GM21447 (cell line): ENCODE results near the gene ZNF691.
"Not testable (repeated sequence)": the region's sequence is repeated elsewhere in the genome, so short reads cannot be mapped to it uniquely, and the experiment has no call there.

Experiments used
- ATAC-seq: cut with Tn5 transposase; IDR thresholded peaks from one replicate; pipeline ENCODE4 v1.9.1; 2021; ENCODE audit not compliant: unreplicated experiment

The ZNF691 gene

DNA sequence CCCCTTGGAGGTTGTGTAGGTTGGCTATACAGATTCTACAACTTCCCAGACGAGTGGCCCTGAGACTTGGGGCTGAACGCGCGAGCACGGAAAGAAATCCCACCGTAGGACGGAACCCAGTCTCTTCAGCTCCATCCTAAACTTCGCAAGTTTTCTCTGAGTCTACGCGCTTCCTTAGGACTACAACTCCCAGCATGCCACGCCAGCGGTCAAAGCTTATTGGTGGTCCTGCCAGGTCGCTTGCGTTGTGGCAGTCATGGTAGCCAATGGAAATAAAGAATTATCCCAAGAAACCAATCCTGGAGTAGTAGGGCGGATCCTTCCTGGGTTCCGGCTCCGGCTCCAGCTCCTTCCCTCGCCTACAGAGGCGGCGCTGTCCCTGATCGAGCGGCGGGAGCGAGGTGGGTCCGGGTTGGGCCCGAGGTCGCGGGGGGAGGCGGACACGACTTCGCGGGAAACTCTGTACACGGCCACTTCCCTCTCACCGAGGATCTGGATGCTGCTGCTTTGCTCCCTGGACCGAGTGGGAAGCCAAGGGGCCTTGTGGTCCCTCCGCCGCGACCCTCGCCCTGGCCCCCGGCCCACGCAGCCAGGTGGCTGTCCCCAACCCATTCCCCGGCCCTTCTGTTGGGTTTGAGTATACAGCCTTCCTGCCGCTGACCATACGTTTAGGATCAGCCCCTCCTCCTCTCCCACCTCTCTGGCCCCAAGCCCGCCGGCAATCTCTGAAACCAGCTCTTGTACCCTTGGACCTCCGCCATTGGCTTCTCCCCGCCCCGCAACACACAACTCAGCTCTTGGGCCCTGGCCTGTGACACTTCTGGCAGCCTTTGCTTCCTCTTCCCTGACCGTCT lies at the start of gene ZNF691:
TSS of gene ZNF691 (plus strand) at position 357 of the 854 bp plus-strand sequence. CDS start 3,046 bp downstream, outside the sequence.
- peak; percentile 94 for ATAC-seq

GRCh38 chr1:42797414-42797813 lies 49.0 kb upstream of the ZNF691 start:
- ATAC-seq, result no peak

DNA sequence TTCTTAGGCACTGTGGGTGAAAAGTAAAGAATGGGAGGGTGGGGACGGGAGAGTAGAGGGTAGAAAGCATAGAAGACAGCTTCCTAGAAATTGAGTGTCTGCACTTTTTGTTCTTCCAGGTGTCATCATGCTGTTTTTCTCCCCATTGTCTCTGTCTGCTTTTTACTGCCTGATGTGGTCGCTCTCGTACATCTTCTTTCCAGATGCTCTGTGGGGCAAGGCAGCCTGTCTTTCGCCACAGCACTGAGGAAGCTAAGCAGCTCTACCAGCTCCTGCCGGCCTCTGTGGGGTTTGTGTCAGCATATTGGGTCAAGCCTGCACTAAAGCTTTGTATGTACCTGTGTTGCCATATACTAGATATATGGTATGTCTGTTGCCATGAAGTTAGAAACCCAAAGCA lies 48.4 kb upstream of the ZNF691 start:
- no peak for ATAC-seq

- ATAC-seq, result no peak
Observed at GRCh38 chr1:42801832-42802473, 44.5 kb upstream of the ZNF691 start.

DNA sequence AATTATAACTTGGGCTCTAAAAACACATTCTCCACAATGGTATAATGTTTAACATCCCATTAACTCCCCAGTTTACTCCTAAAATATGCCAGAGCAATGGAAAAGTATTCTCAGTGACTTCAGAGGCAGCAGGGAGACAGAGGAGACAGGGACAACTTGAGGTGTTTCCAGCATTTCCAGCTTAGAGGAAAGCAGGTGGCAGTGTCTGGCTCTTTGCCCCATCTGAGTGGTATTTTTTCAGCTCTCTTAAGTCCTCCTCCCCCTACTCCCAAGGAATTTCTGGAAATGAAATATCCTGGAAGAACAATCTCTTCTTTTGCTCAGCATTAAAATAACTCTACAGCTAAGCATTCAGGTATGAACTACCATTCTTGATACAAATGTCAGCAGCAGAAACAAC lies 40.2 kb upstream of the ZNF691 start:
- ATAC-seq, result no peak

- no peak for ATAC-seq
Observed at GRCh38 chr1:42806593-42806992, 39.8 kb upstream of the ZNF691 start.

GRCh38 chr1:42807056-42807668 lies 39.3 kb upstream of the ZNF691 start:
- ATAC-seq, result no peak

DNA sequence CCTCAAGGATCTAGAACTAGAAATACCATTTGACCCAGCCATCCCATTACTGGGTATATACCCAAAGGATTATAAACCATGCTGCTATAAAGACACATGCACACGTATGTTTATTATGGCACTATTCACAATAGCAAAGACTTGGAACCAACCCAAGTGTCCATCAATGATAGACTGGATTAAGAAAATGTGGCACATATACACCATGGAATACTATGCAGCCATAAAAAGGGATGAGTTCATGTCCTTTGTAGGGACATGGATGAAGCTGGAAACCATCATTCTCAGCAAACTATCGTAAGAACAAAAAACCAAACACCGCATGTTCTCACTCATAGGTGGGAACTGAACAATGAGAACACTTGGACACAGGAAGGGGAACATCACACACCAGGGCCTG lies 31.6 kb upstream of the ZNF691 start:
- not testable (repeated sequence) for ATAC-seq

DNA sequence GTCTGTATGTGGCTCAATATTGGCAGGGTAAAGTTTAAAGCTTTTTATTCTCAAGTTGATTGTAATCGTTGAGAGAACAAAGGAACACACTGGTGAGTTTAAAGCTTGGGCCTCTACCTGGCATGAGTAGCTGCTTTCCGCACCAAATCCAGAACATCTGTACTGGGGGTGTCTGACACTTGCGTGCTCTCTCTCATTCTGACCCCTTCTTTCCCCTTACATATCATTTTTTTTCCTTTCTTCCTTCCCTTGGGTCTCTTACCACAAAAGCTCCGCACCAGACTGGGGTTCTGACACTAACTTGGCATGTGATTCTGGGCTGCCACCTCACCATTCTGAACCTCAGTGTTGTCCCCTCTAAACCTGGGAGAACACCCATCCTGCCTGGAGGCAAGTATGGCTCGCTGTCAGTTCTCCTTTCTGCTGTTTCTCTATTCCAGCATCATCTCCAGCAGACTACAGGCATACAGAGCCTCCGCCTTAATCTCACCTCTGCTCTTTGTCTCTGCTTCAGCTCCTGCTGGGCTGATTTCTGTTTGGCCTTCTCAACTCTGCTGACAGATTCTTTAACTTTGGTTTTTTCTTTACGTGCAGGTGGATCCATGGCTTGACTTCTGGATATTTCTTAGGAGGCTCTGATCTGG lies 30.4 kb upstream of the ZNF691 start:
- ATAC-seq, result peak; percentile 11

DNA sequence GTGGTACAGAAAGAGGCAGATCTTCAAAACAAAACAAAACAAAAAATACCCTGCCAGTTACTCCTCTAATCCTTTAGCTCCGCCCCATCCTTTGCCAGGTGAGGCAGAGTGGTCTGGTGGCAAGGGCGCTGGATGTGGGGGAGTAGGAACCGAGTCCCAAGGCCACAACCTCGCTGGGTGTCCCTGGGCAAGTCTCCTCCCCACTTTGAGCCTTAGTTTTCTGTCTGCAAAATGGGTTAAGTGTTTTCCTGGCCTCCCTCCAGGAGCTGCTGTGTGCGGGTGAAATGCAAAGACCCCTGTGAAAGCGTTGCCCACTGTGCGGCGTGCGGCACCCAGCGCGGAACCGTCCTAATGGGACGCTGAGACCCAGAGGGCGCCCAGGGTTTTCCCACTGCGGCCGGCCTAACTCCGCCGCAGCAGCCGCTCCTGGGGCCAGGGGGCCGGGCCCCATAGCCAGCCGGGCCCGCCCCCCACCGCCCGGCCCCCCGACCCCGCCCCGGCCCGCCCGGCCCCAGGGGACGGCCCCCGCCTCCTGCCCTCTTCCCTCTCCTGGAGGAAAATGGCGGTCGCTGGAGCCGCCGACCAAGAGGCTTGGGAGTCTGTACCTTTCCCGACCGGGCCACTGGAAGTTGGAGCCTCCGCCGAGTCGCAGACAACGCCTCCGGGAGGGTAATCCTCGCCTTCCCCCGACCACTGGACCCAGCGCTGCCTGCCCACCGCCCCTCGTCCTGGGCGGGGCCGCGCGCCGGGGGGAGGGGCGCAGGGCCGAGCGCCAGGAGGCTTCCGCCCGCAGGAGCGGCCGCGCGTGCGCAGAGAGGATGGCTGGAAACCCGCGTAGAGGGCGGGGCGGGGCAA lies 29.6 kb upstream of the ZNF691 start, which contains the start of the genes ERMAP and SVBP:
TSS of gene ERMAP (plus strand) at position 538 of the 855 bp plus-strand sequence. CDS start 13,327 bp downstream, outside the sequence.
TSS of gene SVBP (minus strand) at position 813 of the 855 bp plus-strand sequence. CDS start 853 bp downstream, outside the sequence.
- ATAC-seq, result peak; percentile 74

GRCh38 chr1:42817440-42817767 lies 29.0 kb upstream of the ZNF691 start:
- ATAC-seq, result no peak

DNA sequence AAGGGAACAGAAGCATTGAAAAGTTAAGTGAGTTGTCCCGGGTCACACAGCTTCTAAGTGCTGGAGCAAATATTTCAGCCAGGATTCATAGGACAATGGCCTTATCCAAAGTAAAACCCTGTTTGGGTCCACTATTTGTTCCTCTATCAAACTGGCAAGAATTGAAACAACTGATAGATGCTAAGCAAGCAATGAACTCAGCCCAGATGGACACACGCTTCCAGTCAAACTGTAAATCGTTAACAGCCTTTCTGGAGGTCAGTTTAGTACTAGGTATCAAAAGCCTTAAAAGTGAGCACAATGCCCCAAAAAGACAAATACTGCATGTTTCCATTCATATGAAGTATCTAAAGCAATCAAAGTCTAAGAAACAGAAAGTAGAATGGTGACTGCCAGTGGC lies 28.4 kb upstream of the ZNF691 start:
- no peak for ATAC-seq

DNA sequence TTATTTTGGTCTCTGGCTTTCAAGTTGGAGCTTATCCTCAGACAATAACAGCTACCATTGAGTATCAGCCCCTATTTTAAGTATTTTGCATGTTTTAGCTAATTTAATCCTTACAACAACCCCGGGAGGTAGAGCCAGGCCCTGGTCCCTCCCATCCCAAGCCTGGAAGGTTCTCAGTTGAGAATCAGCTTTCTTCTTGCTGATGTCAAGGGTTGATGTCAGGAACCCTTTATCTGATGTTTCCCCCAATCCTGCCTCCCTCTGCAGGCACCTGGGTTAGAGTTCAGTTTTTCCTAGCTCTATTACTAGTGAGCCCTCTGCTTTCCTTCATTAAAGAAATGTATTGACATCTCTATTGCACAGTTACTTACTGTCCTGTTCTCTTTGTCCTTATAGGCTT lies 25.6 kb upstream of the ZNF691 start:
- no peak for ATAC-seq

GRCh38 chr1:42821690-42822089 lies 24.7 kb upstream of the ZNF691 start:
- ATAC-seq, result no peak

- no peak for ATAC-seq
Observed at GRCh38 chr1:42822800-42823392, 23.5 kb upstream of the ZNF691 start.

DNA sequence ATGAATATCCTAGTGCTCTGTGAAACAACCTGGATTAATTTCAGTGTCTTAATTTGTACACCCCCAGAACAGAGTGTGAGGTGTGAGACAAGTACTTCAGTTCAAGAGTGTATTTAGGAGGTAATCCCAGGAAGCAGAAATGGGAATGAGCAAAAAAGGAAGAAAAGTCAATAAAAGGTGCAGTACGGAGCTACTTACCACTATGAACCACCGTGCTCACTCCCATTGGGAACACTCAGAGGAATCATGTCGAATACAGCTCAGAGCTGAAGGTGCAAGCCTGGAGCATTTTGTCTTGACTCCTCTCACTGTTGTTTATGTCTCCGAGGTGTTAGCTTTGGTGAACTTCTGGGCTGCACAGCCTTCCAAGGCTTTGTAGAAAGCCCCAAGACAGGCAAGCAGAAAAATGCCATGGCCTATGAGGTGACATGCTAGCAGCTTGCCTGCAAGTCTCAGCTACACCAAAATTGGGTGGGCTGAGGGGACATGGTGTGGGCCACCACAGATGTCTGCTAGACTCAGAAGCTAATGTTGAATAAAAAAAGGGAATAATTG lies 21.9 kb upstream of the ZNF691 start:
- no peak for ATAC-seq

- ATAC-seq, result no peak
Observed at GRCh38 chr1:42825036-42825851, 21.2 kb upstream of the ZNF691 start.

DNA sequence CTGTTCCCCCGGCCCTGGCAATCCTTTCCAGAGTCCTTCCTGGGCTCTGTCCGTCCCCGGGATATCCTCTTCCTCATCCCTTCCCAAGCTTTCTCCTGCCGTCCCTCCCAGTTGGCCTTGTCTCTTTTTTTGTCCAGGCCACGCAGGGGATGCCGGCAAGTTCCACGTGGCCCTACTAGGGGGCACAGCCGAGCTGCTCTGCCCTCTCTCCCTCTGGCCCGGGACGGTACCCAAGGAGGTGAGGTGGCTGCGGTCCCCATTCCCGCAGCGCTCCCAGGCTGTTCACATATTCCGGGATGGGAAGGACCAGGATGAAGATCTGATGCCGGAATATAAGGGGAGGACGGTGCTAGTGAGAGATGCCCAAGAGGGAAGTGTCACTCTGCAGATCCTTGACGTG lies 15.8 kb upstream of the ZNF691 start:
- no peak for ATAC-seq

DNA sequence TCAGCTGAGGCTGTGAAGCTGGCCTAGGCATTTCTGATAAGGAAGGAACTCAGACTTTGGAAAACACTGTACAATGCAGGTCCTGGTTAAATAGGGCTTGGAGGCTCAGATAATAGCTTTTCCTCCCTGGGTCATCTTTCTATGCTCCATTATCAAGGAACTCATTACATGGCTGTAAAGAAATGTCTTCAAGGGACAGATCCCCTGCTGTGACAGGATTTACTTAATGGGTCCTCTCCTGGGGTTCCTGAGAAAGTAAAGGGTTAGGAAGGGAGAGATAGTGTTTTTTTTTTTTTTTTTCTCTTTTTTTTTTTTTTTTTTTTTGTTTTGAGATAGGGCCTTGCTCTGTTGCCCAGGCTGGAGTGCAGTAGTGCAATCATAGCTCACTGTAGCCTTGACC lies 15.1 kb upstream of the ZNF691 start:
- ATAC-seq, result no peak
